Choroid plexus epithelial cell (primary cell): Measurements from ENCODE around the gene YEATS4.

ENCODE experiments used
- DNase-seq: peaks from one replicate; pipeline ENCODE4 v3.0.0-alpha.2; 2010; ENCODE audit warnings: low read depth
- H3K4me3 ChIP-seq: 2 replicates; pipeline ENCODE4 v1.5.1; 2011; ENCODE audit warnings: low read depth, mild to moderate bottlenecking, control low read depth, low read length, moderate library complexity
- TF ChIP-seq, protein P1 (sequence below): conservative IDR thresholded peaks from 2 replicates; pipeline ENCODE4 v1.5.1; 2011; ENCODE audit warnings: low read depth, mild to moderate bottlenecking, control low read depth, inconsistent platforms, low read length, moderate library complexity

Gene YEATS4

DNA sequence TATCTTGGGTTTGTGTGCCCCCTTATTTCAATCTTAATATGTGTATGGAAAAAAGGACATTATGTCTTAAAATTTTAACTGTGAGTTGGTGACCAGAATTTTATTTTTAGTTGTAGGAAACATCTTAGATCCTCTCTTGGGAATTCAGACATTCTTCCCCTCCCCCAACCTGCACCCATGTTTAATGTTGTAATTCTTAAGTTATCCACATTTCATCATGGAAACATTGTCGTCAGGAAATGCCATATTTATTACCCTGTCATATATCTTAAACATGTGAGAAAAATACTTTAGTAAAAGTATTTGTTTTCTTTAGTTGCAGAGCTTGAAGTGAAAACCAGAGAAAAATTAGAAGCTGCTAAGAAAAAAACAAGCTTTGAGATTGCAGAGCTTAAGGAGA, 30.3 kb downstream of the YEATS4 start:
- peak; percentile 88 for DNase-seq
- TF ChIP-seq, protein P1, sequence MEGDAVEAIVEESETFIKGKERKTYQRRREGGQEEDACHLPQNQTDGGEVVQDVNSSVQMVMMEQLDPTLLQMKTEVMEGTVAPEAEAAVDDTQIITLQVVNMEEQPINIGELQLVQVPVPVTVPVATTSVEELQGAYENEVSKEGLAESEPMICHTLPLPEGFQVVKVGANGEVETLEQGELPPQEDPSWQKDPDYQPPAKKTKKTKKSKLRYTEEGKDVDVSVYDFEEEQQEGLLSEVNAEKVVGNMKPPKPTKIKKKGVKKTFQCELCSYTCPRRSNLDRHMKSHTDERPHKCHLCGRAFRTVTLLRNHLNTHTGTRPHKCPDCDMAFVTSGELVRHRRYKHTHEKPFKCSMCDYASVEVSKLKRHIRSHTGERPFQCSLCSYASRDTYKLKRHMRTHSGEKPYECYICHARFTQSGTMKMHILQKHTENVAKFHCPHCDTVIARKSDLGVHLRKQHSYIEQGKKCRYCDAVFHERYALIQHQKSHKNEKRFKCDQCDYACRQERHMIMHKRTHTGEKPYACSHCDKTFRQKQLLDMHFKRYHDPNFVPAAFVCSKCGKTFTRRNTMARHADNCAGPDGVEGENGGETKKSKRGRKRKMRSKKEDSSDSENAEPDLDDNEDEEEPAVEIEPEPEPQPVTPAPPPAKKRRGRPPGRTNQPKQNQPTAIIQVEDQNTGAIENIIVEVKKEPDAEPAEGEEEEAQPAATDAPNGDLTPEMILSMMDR = no peak
- H3K4me3 ChIP-seq = no peak overlapping the region

DNA sequence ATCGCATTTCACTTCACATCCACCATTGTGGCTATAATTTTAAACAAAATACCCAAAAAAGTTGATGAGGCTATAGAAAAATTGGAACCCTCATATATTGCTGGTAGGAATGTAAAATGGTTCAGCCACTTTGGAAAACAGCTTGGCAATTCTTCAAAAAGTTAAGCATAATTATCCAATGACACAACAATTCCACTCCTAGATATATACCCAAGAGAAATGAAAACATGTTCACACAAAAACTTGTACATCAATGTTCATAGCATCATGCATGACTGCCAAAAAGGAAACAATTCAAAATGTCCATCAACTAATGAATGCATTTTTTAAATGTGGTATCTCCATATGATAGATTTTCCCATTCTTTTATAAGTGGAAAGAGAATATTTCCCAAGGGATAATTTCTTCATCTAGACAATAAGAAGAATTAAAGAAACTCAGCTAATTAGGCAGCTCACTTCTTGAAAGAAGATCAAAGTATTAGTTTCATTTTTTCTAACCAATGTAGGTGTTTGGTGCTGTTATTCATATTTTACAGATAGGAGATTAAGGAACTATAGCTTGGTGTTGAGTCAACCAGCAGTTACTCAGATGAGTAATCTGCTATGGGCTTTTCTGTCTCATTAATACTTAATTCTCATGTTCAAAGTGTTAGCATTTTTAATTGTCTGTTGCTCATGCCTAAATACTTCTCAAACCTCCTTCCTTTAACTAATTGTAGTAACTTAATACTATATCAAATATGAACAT, 32.8 kb downstream of the YEATS4 start:
- no peak for DNase-seq
- no peak overlapping the region for H3K4me3 ChIP-seq
- TF ChIP-seq, protein P1 = no peak

DNA sequence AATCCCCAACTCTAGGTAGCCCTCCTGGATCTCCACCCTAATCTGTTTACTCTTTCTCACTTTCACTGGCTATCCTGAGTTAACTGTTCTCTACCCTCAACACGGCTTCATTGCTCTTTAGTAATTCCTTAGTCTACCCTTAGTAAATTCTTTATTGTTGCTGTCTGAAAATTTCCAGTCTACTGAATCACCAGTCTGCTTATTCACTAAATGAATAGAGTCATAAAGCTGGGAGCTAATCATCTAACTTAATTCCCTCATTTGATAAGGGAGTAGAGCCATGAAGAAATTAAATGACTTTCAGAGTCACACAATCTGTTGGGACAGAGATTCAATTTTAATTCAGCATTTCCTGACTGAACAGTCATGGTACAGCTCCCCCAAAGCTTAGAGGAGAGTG, 36.5 kb downstream of the YEATS4 start:
- TF ChIP-seq, protein P1 = no peak
- H3K4me3 ChIP-seq = no peak overlapping the region
- DNase-seq = no peak

DNA sequence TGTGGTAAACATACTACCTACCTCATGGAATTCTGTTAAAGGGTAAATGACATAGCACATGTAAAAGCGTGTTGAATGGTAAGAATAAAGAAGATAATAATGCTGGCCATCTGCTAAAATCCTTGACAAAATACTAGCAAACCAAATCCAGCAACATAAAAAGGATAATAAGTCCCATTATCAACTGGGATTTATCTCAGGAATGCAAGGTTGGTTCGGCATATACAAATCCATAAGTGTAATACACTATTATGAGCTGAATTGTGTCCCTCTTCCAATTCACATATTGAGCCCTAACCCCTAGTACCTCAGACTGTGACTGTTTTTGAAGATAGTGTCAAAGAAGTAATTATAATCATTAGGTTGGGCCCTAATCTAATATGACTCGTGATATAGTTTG, 37.4 kb downstream of the YEATS4 start:
- DNase-seq = no peak
- TF ChIP-seq, protein P1 = no peak
- no peak overlapping the region for H3K4me3 ChIP-seq

DNA sequence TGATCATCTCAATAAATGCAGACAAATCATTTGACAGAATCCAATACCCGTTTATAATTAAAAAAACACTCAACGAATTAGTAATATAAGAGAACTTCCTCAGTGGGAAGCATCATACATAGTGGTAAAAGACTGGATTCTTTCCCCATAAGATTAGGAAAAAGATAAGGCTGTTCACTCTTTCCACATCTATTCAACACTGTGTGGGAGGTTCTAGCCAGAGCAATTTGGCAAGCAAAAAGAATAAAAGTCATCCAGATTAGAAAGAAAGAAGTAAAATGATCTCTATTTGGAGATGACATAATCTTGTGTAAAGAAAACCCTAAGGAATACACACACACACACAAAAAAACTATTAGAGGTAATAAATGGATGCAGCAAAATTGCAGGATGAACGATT, 38.4 kb downstream of the YEATS4 start:
- H3K4me3 ChIP-seq = no peak overlapping the region
- DNase-seq = peak; percentile 43
- TF ChIP-seq, protein P1 = no peak

DNA sequence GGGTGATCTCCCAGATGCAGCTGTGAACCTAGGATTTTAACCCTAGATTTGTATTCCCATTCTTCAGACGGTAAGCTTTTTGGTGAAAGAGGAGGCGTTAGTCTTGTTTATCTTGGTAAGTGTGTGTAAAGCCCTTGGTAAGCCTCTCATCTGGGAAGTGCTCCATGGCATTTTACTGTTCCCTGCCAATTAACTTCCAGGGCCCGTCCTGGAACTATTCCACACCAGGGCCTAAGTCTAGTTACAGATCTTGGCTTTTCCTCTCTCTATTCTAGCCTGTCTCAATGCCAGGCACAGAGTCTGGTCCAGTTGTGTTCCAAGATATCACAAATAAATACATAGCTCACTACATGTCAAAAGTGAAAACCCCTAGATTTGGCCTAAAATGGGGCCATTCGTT, 42.4 kb downstream of the YEATS4 start:
- DNase-seq = no peak

More for the DNA sequence above, 42.4 kb downstream of the YEATS4 start:
- TF ChIP-seq, protein P1 = no peak
- no peak overlapping the region for H3K4me3 ChIP-seq
